ENCODE measurements around the gene NMNAT2.
"Not testable (repeated sequence)": the region's sequence is repeated elsewhere in the genome, so short reads cannot be mapped to it uniquely, and the experiment has no call there.

The NMNAT2 gene

GRCh38 chr1:183276386-183277080 is 141.6 kb downstream of the NMNAT2 start:
- Histone ChIP-seq H3K4me3 (ENCODE audit: low read depth, low read length, poor library complexity, severe bottlenecking) (no peak overlapping the region), H3F3A (ENCODE audit: insufficient read depth, low read length) (no peaks in the 10 kb centered on the region), H3K4me2 (ENCODE audit: low read length) (no peak overlapping the region), H3K79me2 (ENCODE audit: insufficient read depth, low read length) (no peaks in the 10 kb centered on the region), H3K9me2 (ENCODE audit: low read depth, low read length) (no peaks in the 10 kb centered on the region), H3K27ac (ENCODE audit: low read depth, low read length, poor library complexity, severe bottlenecking) (no peak overlapping the region), H4K20me1 (ENCODE audit: insufficient read depth, low read length) (no peaks in the 10 kb centered on the region), H3K4me1 (ENCODE audit: insufficient read depth, low read length, severe bottlenecking) (no peaks in the 10 kb centered on the region), H3K9me3 (ENCODE audit: low read length) (no peaks in the 10 kb centered on the region), H3K36me3 (ENCODE audit: insufficient read depth, low read length) (no peaks in the 10 kb centered on the region), H2AFZ (ENCODE audit: low read length) (no peak overlapping the region), H3K27me3 (ENCODE audit: insufficient read depth, low read length) (no peaks in the 10 kb centered on the region), H3K9ac (ENCODE audit: low read length) (no peak overlapping the region)
- TF ChIP-seq CTCF (IDR thresholded peaks at IDR 0.05; ENCODE audit: low read length) (no peak), EZH2 (IDR thresholded peaks at IDR 0.05; ENCODE audit: borderline replicate concordance, low read length) (no peak)

GRCh38 chr1:183275322-183275721 is 142.9 kb downstream of the NMNAT2 start:
- H3K9me2 ChIP-seq (ENCODE audit: low read depth, low read length) = no peaks in the 10 kb centered on the region
- no peak overlapping the region for H2AFZ ChIP-seq (ENCODE audit: low read length)
- H3K27me3 ChIP-seq (ENCODE audit: insufficient read depth, low read length) = no peaks in the 10 kb centered on the region
- no peak overlapping the region for H3K9ac ChIP-seq (ENCODE audit: low read length)
- H3K9me3 ChIP-seq (ENCODE audit: low read length) = no peaks in the 10 kb centered on the region
- no peaks in the 10 kb centered on the region for H3K79me2 ChIP-seq (ENCODE audit: insufficient read depth, low read length)
- no peak overlapping the region for H3K27ac ChIP-seq (ENCODE audit: low read depth, low read length, poor library complexity, severe bottlenecking)
- H3F3A ChIP-seq (ENCODE audit: insufficient read depth, low read length) = no peaks in the 10 kb centered on the region
- H3K36me3 ChIP-seq (ENCODE audit: insufficient read depth, low read length) = no peaks in the 10 kb centered on the region
- H3K4me2 ChIP-seq (ENCODE audit: low read length) = no peak overlapping the region
- no peaks in the 10 kb centered on the region for H4K20me1 ChIP-seq (ENCODE audit: insufficient read depth, low read length)
- no peak overlapping the region for H3K4me3 ChIP-seq (ENCODE audit: low read depth, low read length, poor library complexity, severe bottlenecking)
- no peak for TF ChIP-seq CTCF (IDR thresholded peaks at IDR 0.05; ENCODE audit: low read length)
- no peak for TF ChIP-seq EZH2 (IDR thresholded peaks at IDR 0.05; ENCODE audit: borderline replicate concordance, low read length)
- no peaks in the 10 kb centered on the region for H3K4me1 ChIP-seq (ENCODE audit: insufficient read depth, low read length, severe bottlenecking)

- no peaks in the 10 kb centered on the region for H3K4me1 ChIP-seq (ENCODE audit: insufficient read depth, low read length, severe bottlenecking)
- no peak overlapping the region for H3K9ac ChIP-seq (ENCODE audit: low read length)
- H3K36me3 ChIP-seq (ENCODE audit: insufficient read depth, low read length) = no peaks in the 10 kb centered on the region
- H3K9me3 ChIP-seq (ENCODE audit: low read length) = no peaks in the 10 kb centered on the region
- no peaks in the 10 kb centered on the region for H3K9me2 ChIP-seq (ENCODE audit: low read depth, low read length)
- no peaks in the 10 kb centered on the region for H4K20me1 ChIP-seq (ENCODE audit: insufficient read depth, low read length)
- H3F3A ChIP-seq (ENCODE audit: insufficient read depth, low read length) = no peaks in the 10 kb centered on the region
- H3K4me2 ChIP-seq (ENCODE audit: low read length) = no peak overlapping the region
- H3K4me3 ChIP-seq (ENCODE audit: low read depth, low read length, poor library complexity, severe bottlenecking) = no peak overlapping the region
- no peak for TF ChIP-seq EZH2 (IDR thresholded peaks at IDR 0.05; ENCODE audit: borderline replicate concordance, low read length)
- TF ChIP-seq CTCF (IDR thresholded peaks at IDR 0.05; ENCODE audit: low read length) = no peak
- H3K79me2 ChIP-seq (ENCODE audit: insufficient read depth, low read length) = no peaks in the 10 kb centered on the region
- no peak overlapping the region for H2AFZ ChIP-seq (ENCODE audit: low read length)
- no peak overlapping the region for H3K27ac ChIP-seq (ENCODE audit: low read depth, low read length, poor library complexity, severe bottlenecking)
- H3K27me3 ChIP-seq (ENCODE audit: insufficient read depth, low read length) = no peaks in the 10 kb centered on the region
Measured at GRCh38 chr1:183274836-183275235, 143.3 kb downstream of the NMNAT2 start.

- not testable (repeated sequence) for H2AFZ ChIP-seq (ENCODE audit: low read length); H3K27ac ChIP-seq (ENCODE audit: low read depth, low read length, poor library complexity, severe bottlenecking); H3K36me3 ChIP-seq (ENCODE audit: insufficient read depth, low read length); H3K27me3 ChIP-seq (ENCODE audit: insufficient read depth, low read length); H3F3A ChIP-seq (ENCODE audit: insufficient read depth, low read length); H3K9me3 ChIP-seq (ENCODE audit: low read length); H3K9me2 ChIP-seq (ENCODE audit: low read depth, low read length); H3K4me1 ChIP-seq (ENCODE audit: insufficient read depth, low read length, severe bottlenecking); H3K79me2 ChIP-seq (ENCODE audit: insufficient read depth, low read length); H3K9ac ChIP-seq (ENCODE audit: low read length); H3K4me3 ChIP-seq (ENCODE audit: low read depth, low read length, poor library complexity, severe bottlenecking); H4K20me1 ChIP-seq (ENCODE audit: insufficient read depth, low read length); H3K4me2 ChIP-seq (ENCODE audit: low read length)
Measured at GRCh38 chr1:183273984-183274383, 144.2 kb downstream of the NMNAT2 start.

Measured in OCI-LY1 (cell line).